ENCODE data around the gene MAST4.

The MAST4 gene

DNA sequence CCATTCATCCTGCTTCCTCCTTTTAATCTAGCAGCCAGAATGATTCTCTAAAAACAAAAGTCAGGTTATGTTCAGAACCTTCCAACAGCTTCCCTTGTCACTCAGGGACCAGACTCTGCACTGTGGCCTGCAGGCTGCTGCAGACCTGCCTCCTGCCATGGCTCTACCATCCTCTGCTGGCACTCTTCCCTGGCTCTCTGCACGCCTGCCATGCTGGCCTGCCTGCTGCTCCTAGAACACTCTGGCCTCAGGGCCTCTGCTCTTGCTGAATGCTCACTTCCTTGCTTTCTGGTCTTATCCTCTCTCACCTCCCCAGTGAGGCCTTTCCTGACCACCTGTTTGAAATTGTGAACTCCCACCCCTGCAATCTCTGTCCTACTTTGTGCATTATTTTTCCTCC, 451.0 kb downstream of the MAST4 start:
- Mint-ChIP-seq H3K9me3 (no peaks in the 10 kb centered on the region), H3K27ac (no peak overlapping the region), H3K27me3 (ENCODE audit: low read depth) (no peaks in the 10 kb centered on the region), H3K36me3 (ENCODE audit: low read depth) (peaks cover 4% of the 10 kb centered on the region), H3K4me3 (no peak overlapping the region), H3K4me1 (peaks cover 12% of the 10 kb centered on the region)
- no peak for TF ChIP-seq CTCF (IDR thresholded peaks at IDR 0.05; ENCODE audit: unreplicated experiment in 3 of 3)

GRCh38 chr5:67047616-67048015, 451.4 kb downstream of the MAST4 start:
- no peak overlapping the region for H3K27ac Mint-ChIP-seq
- peaks cover 12% of the 10 kb centered on the region for H3K4me1 Mint-ChIP-seq
- no peak for TF ChIP-seq CTCF (IDR thresholded peaks at IDR 0.05; ENCODE audit: unreplicated experiment in 3 of 3)
- peaks cover 4% of the 10 kb centered on the region for H3K36me3 Mint-ChIP-seq (ENCODE audit: low read depth)
- no peak overlapping the region for H3K4me3 Mint-ChIP-seq
- no peaks in the 10 kb centered on the region for H3K27me3 Mint-ChIP-seq (ENCODE audit: low read depth)
- no peaks in the 10 kb centered on the region for H3K9me3 Mint-ChIP-seq

- H3K4me1 Mint-ChIP-seq, result peaks cover 12% of the 10 kb centered on the region
- peaks cover 4% of the 10 kb centered on the region for H3K36me3 Mint-ChIP-seq (ENCODE audit: low read depth)
- no peak for TF ChIP-seq CTCF (IDR thresholded peaks at IDR 0.05; ENCODE audit: unreplicated experiment in 3 of 3)
- H3K9me3 Mint-ChIP-seq, result no peaks in the 10 kb centered on the region
- no peak overlapping the region for H3K27ac Mint-ChIP-seq
- H3K4me3 Mint-ChIP-seq, result no peak overlapping the region
- H3K27me3 Mint-ChIP-seq (ENCODE audit: low read depth), result no peaks in the 10 kb centered on the region
Measured at GRCh38 chr5:67050125-67050524, 453.9 kb downstream of the MAST4 start.

GRCh38 chr5:67050635-67051034, 454.4 kb downstream of the MAST4 start:
- Mint-ChIP-seq H3K9me3 (no peaks in the 10 kb centered on the region), H3K4me1 (peaks cover 12% of the 10 kb centered on the region), H3K36me3 (ENCODE audit: low read depth) (peaks cover 4% of the 10 kb centered on the region), H3K27ac (no peak overlapping the region), H3K27me3 (ENCODE audit: low read depth) (no peaks in the 10 kb centered on the region), H3K4me3 (no peak overlapping the region)
- TF ChIP-seq CTCF (IDR thresholded peaks at IDR 0.05; ENCODE audit: unreplicated experiment in 3 of 3), result no peak

GRCh38 chr5:67051164-67051563, 455.0 kb downstream of the MAST4 start:
- Mint-ChIP-seq H3K9me3 (no peaks in the 10 kb centered on the region), H3K4me1 (peaks cover 11% of the 10 kb centered on the region), H3K4me3 (no peak overlapping the region), H3K27me3 (ENCODE audit: low read depth) (no peaks in the 10 kb centered on the region), H3K27ac (no peak overlapping the region), H3K36me3 (ENCODE audit: low read depth) (peaks cover 4% of the 10 kb centered on the region)
- TF ChIP-seq CTCF (IDR thresholded peaks at IDR 0.05; ENCODE audit: unreplicated experiment in 3 of 3), result no peak

DNA sequence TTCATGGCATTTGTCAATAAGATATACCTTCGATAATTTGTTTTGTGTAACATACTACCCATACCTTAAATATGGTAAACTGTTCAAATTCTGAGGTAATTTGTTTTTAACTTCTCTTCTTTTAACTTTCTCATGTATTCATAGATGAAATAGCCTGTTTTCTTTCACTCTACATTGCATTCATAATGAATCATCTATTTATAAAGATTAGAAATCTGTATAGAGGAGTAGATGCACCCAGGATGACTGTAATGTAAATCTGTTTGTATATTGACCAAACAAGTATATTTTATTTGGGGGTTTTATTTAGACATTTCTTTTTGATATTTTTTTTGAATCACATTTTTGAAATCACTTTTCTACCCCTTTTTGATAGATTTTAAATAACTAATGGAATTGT, 455.8 kb downstream of the MAST4 start:
- Mint-ChIP-seq H3K36me3 (ENCODE audit: low read depth) (peaks cover 4% of the 10 kb centered on the region), H3K4me1 (peaks cover 6% of the 10 kb centered on the region), H3K27ac (no peak overlapping the region), H3K27me3 (ENCODE audit: low read depth) (no peaks in the 10 kb centered on the region), H3K4me3 (no peak overlapping the region), H3K9me3 (no peaks in the 10 kb centered on the region)
- no peak for TF ChIP-seq CTCF (IDR thresholded peaks at IDR 0.05; ENCODE audit: unreplicated experiment in 3 of 3)

Measured in nephron (organoid).